ENCODE results near the gene NR5A2. TPM values are rescaled to one million over a fixed set of nuclear protein-coding genes. Genes with fewer than 3 reads are reported as not detected.
A peak's percentile ranks its signal among the peaks of the same experiment; 100 is the strongest.

Gene NR5A2
- total RNA-seq, 1 donor from 2014 or later: 2.0 TPM

- peaks cover 15% of the 10 kb centered on the region for H3K27me3 Mint-ChIP-seq (ENCODE audit: unreplicated experiment)
- DNase-seq: no peak
- H3K4me3 Mint-ChIP-seq (ENCODE audit: unreplicated experiment): no peak overlapping the region
- H3K9me3 Mint-ChIP-seq (ENCODE audit: unreplicated experiment): peaks cover 11% of the 10 kb centered on the region
- no peaks in the 10 kb centered on the region for H3K36me3 Mint-ChIP-seq (ENCODE audit: unreplicated experiment)
- TF ChIP-seq CTCF (IDR thresholded peaks at IDR 0.05; ENCODE audit: partially characterized antibody, unreplicated experiment): no peak
- no peak overlapping the region for H3K27ac Mint-ChIP-seq (ENCODE audit: unreplicated experiment)
- H3K4me1 Mint-ChIP-seq (ENCODE audit: low read depth, unreplicated experiment): peaks cover 5% of the 10 kb centered on the region
Measured at GRCh38 chr1:200035397-200035955, 8.0 kb downstream of the NR5A2 start.

GRCh38 chr1:200035956-200036618 is 8.6 kb downstream of the NR5A2 start:
- DNase-seq: no peak
- Mint-ChIP-seq H3K36me3 (ENCODE audit: unreplicated experiment) (no peaks in the 10 kb centered on the region), H3K4me3 (ENCODE audit: unreplicated experiment) (no peak overlapping the region), H3K27ac (ENCODE audit: unreplicated experiment) (no peak overlapping the region), H3K9me3 (ENCODE audit: unreplicated experiment) (peaks cover 11% of the 10 kb centered on the region), H3K4me1 (ENCODE audit: low read depth, unreplicated experiment) (peaks cover 6% of the 10 kb centered on the region), H3K27me3 (ENCODE audit: unreplicated experiment) (peaks cover 16% of the 10 kb centered on the region)
- TF ChIP-seq CTCF (IDR thresholded peaks at IDR 0.05; ENCODE audit: partially characterized antibody, unreplicated experiment): no peak

GRCh38 chr1:200036619-200037270 is 9.2 kb downstream of the NR5A2 start:
- Mint-ChIP-seq H3K4me1 (ENCODE audit: low read depth, unreplicated experiment) (peaks cover 6% of the 10 kb centered on the region), H3K27ac (ENCODE audit: unreplicated experiment) (no peak overlapping the region), H3K9me3 (ENCODE audit: unreplicated experiment) (peaks cover 11% of the 10 kb centered on the region), H3K27me3 (ENCODE audit: unreplicated experiment) (peaks cover 16% of the 10 kb centered on the region), H3K36me3 (ENCODE audit: unreplicated experiment) (no peaks in the 10 kb centered on the region), H3K4me3 (ENCODE audit: unreplicated experiment) (peak overlapping the region; percentile 42)
- TF ChIP-seq CTCF (IDR thresholded peaks at IDR 0.05; ENCODE audit: partially characterized antibody, unreplicated experiment): no peak
- DNase-seq: peak; percentile 49

DNA sequence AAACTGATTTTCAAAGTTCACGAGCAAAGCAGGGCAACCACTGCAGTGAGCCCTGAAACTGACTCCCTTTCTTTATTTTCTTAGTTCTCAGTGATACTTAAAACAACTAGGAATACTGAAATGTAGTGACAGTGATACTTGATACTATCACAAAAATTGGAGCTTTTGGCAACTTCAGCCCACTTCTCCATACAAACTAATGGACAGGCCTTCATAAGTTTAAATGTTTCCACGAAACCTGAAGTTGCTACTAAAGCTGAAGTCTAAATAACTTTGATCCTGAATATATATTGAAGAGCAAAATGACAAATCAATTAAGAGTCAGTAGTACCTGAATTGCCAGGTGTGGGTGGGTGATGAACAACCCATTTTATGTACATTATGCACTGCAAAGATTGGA is 10.0 kb downstream of the NR5A2 start:
- peaks cover 11% of the 10 kb centered on the region for H3K9me3 Mint-ChIP-seq (ENCODE audit: unreplicated experiment)
- no peak overlapping the region for H3K27ac Mint-ChIP-seq (ENCODE audit: unreplicated experiment)
- H3K4me1 Mint-ChIP-seq (ENCODE audit: low read depth, unreplicated experiment): peaks cover 6% of the 10 kb centered on the region
- no peak for TF ChIP-seq CTCF (IDR thresholded peaks at IDR 0.05; ENCODE audit: partially characterized antibody, unreplicated experiment)
- peaks cover 19% of the 10 kb centered on the region for H3K27me3 Mint-ChIP-seq (ENCODE audit: unreplicated experiment)
- no peaks in the 10 kb centered on the region for H3K36me3 Mint-ChIP-seq (ENCODE audit: unreplicated experiment)
- H3K4me3 Mint-ChIP-seq (ENCODE audit: unreplicated experiment): peak overlapping the region; percentile 71
- DNase-seq: no peak

DNA sequence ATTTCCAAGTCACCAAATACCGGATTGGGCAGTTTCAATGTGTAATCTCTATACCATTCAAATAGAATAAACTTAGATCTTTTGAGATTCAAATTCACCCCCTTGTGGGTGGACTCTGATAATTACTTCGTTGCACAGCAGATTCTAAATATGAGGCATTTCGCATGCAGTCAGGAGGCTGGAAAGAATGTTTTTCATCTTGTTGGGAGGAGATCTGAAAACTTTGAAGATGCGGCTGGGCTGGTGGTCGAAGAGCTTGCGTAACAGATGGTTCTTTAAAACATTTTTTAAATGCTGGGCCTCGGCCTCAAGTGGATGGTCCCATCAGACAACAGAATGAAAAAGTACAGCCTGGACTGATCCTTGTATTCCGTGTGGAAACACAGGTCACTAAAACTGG is 10.4 kb downstream of the NR5A2 start:
- H3K27me3 Mint-ChIP-seq (ENCODE audit: unreplicated experiment): peaks cover 19% of the 10 kb centered on the region

More for the DNA sequence above, 10.4 kb downstream of the NR5A2 start:
- peaks cover 8% of the 10 kb centered on the region for H3K4me1 Mint-ChIP-seq (ENCODE audit: low read depth, unreplicated experiment)
- H3K36me3 Mint-ChIP-seq (ENCODE audit: unreplicated experiment): no peaks in the 10 kb centered on the region
- no peak overlapping the region for H3K27ac Mint-ChIP-seq (ENCODE audit: unreplicated experiment)
- peaks cover 11% of the 10 kb centered on the region for H3K9me3 Mint-ChIP-seq (ENCODE audit: unreplicated experiment)
- H3K4me3 Mint-ChIP-seq (ENCODE audit: unreplicated experiment): peak overlapping the region; percentile 71
- DNase-seq: no peak
- no peak for TF ChIP-seq CTCF (IDR thresholded peaks at IDR 0.05; ENCODE audit: partially characterized antibody, unreplicated experiment)

Measured in glutamatergic neuron (in vitro differentiated cells).